ENCODE measurements around the gene CTIF. TPM values are rescaled to one million over a fixed set of nuclear protein-coding genes. Genes with fewer than 3 reads are reported as not detected.
"Not testable (repeated sequence)": the region's sequence is repeated elsewhere in the genome, so short reads cannot be mapped to it uniquely, and the experiment has no call there.

Gene CTIF
- total RNA-seq, 1 donor from 2014 or later = 48.5 TPM

GRCh38 chr18:48649231-48649630 lies 110.4 kb downstream of the CTIF start:
- H3K27ac Mint-ChIP-seq = no peak overlapping the region

GRCh38 chr18:48654591-48654990 lies 115.8 kb downstream of the CTIF start:
- H3K4me1 Mint-ChIP-seq (ENCODE audit: unreplicated experiment) = peaks cover 15% of the 10 kb centered on the region
- not testable (repeated sequence) for H3K36me3 Mint-ChIP-seq; H3K9me3 Mint-ChIP-seq; H3K4me3 Mint-ChIP-seq; H3K27me3 Mint-ChIP-seq; DNase-seq (ENCODE audit: extremely low spot score, unreplicated experiment); H3K27ac Mint-ChIP-seq

More at GRCh38 chr18:48649231-48649630, 110.4 kb downstream of the CTIF start:
- H3K4me1 Mint-ChIP-seq (ENCODE audit: unreplicated experiment) = peaks cover 11% of the 10 kb centered on the region
- no peaks in the 10 kb centered on the region for H3K9me3 Mint-ChIP-seq
- no peak for TF ChIP-seq CTCF (conservative IDR thresholded peaks at IDR 0.05)
- no peak for DNase-seq (ENCODE audit: extremely low spot score, unreplicated experiment)
- H3K27me3 Mint-ChIP-seq = no peaks in the 10 kb centered on the region
- H3K36me3 Mint-ChIP-seq = peaks cover 7% of the 10 kb centered on the region
- no peak overlapping the region for H3K4me3 Mint-ChIP-seq

GRCh38 chr18:48655508-48655907 lies 116.7 kb downstream of the CTIF start:
- DNase-seq (ENCODE audit: extremely low spot score, unreplicated experiment) = no peak
- no peaks in the 10 kb centered on the region for H3K9me3 Mint-ChIP-seq
- H3K36me3 Mint-ChIP-seq = peaks cover 4% of the 10 kb centered on the region
- peaks cover 15% of the 10 kb centered on the region for H3K4me1 Mint-ChIP-seq (ENCODE audit: unreplicated experiment)
- H3K27ac Mint-ChIP-seq = no peak overlapping the region
- no peak for TF ChIP-seq CTCF (conservative IDR thresholded peaks at IDR 0.05)
- H3K4me3 Mint-ChIP-seq = no peak overlapping the region
- no peaks in the 10 kb centered on the region for H3K27me3 Mint-ChIP-seq

GRCh38 chr18:48656176-48656575 lies 117.3 kb downstream of the CTIF start:
- H3K27me3 Mint-ChIP-seq = no peaks in the 10 kb centered on the region
- H3K4me3 Mint-ChIP-seq = no peak overlapping the region
- peaks cover 22% of the 10 kb centered on the region for H3K4me1 Mint-ChIP-seq (ENCODE audit: unreplicated experiment)
- H3K9me3 Mint-ChIP-seq = no peaks in the 10 kb centered on the region
- H3K27ac Mint-ChIP-seq = no peak overlapping the region
- no peak for DNase-seq (ENCODE audit: extremely low spot score, unreplicated experiment)
- no peak for TF ChIP-seq CTCF (conservative IDR thresholded peaks at IDR 0.05)
- H3K36me3 Mint-ChIP-seq = peaks cover 4% of the 10 kb centered on the region

GRCh38 chr18:48656582-48656981 lies 117.8 kb downstream of the CTIF start:
- Mint-ChIP-seq H3K36me3 (peaks cover 4% of the 10 kb centered on the region), H3K4me3 (no peak overlapping the region), H3K4me1 (ENCODE audit: unreplicated experiment) (peaks cover 26% of the 10 kb centered on the region), H3K27ac (no peak overlapping the region), H3K27me3 (no peaks in the 10 kb centered on the region), H3K9me3 (no peaks in the 10 kb centered on the region)
- no peak for DNase-seq (ENCODE audit: extremely low spot score, unreplicated experiment)
- no peak for TF ChIP-seq CTCF (conservative IDR thresholded peaks at IDR 0.05)

- Mint-ChIP-seq H3K27ac (no peak overlapping the region), H3K4me1 (ENCODE audit: unreplicated experiment) (peaks cover 36% of the 10 kb centered on the region), H3K36me3 (peaks cover 4% of the 10 kb centered on the region), H3K4me3 (no peak overlapping the region), H3K9me3 (no peaks in the 10 kb centered on the region), H3K27me3 (no peaks in the 10 kb centered on the region)
- DNase-seq (ENCODE audit: extremely low spot score, unreplicated experiment) = no peak
- TF ChIP-seq CTCF (conservative IDR thresholded peaks at IDR 0.05) = no peak
Measured at GRCh38 chr18:48657447-48658120, 118.8 kb downstream of the CTIF start.
